ENCODE results near the gene MAN1B1. TPM values are rescaled to one million over a fixed set of nuclear protein-coding genes. Genes with fewer than 3 reads are reported as not detected.

Gene MAN1B1
- total RNA-seq, 2 experiments from 2014 or later, result 18.7 to 18.9 TPM

- intact Hi-C loops (cut with micrococcal nuclease), result no loop called here
- DNase-seq, result peak; percentile 37
- Mint-ChIP-seq H3K4me1 (ENCODE audit: low read depth) (peaks cover 27% of the 10 kb centered on the region), H3K27ac (no peak overlapping the region), H3K4me3 (no peak overlapping the region), H3K9me3 (no peaks in the 10 kb centered on the region), H3K27me3 (ENCODE audit: low read depth) (no peaks in the 10 kb centered on the region), H3K36me3 (ENCODE audit: low read depth) (no peaks in the 10 kb centered on the region)
- CTCF ChIA-PET, result interaction anchor here (0.7 to 1.1 kb wide), 3 partner anchors 34 to 111 kb away, joined by 3 to 5 read pairs (median 3); partner anchors contain the start of gene NPDC1
These were observed 3.3 kb upstream of the MAN1B1 start for GRCh38 chr9:137083394-137084004.

- intact Hi-C loops (cut with micrococcal nuclease), result no loop called here
- no peak overlapping the region for H3K4me3 Mint-ChIP-seq
- DNase-seq, result no peak
- no peaks in the 10 kb centered on the region for H3K27me3 Mint-ChIP-seq (ENCODE audit: low read depth)
- no peak overlapping the region for H3K27ac Mint-ChIP-seq
- CTCF ChIA-PET, result interaction anchor here (1.1 to 3.4 kb wide), 2 partner anchors 17 to 38 kb away, joined by 5 to 28 read pairs; partner anchors contain the start of gene NPDC1
- peaks cover 32% of the 10 kb centered on the region for H3K4me1 Mint-ChIP-seq (ENCODE audit: low read depth)
- no peaks in the 10 kb centered on the region for H3K9me3 Mint-ChIP-seq
- H3K36me3 Mint-ChIP-seq (ENCODE audit: low read depth), result peaks cover 4% of the 10 kb centered on the region
These were observed 2.3 kb upstream of the MAN1B1 start for GRCh38 chr9:137084526-137084925.

GRCh38 chr9:137085920-137086530, 760 bp upstream of the MAN1B1 start:
- DNase-seq, result peak; percentile 37
- CTCF ChIA-PET, result interaction anchor here (1.3 to 3.4 kb wide), 6 partner anchors 10 to 138 kb away, joined by 4 to 28 read pairs (median 6); partner anchors contain the start of gene NPDC1
- Mint-ChIP-seq H3K9me3 (no peaks in the 10 kb centered on the region), H3K36me3 (ENCODE audit: low read depth) (peaks cover 6% of the 10 kb centered on the region), H3K27ac (peak overlapping the region; percentile 89), H3K27me3 (ENCODE audit: low read depth) (no peaks in the 10 kb centered on the region), H3K4me3 (peak overlapping the region; percentile 89), H3K4me1 (ENCODE audit: low read depth) (peaks cover 36% of the 10 kb centered on the region)
- intact Hi-C loops (cut with micrococcal nuclease), result loop anchor here (1.0 to 5.0 kb wide), 8 partner anchors 16 to 684 kb away; partner anchors contain the start of genes FBXW5, SAPCD2, SNAPC4 and TMEM141

GRCh38 chr9:137087409-137087925, 682 bp downstream of the MAN1B1 start:
- Mint-ChIP-seq H3K27ac (peak overlapping the region; percentile 75), H3K36me3 (ENCODE audit: low read depth) (peaks cover 6% of the 10 kb centered on the region), H3K27me3 (ENCODE audit: low read depth) (no peaks in the 10 kb centered on the region), H3K4me3 (peak overlapping the region; percentile 83), H3K9me3 (no peaks in the 10 kb centered on the region), H3K4me1 (ENCODE audit: low read depth) (peaks cover 36% of the 10 kb centered on the region)
- intact Hi-C loops (cut with micrococcal nuclease), result loop anchor here (1.0 to 5.0 kb wide), 5 partner anchors 8 to 685 kb away; partner anchors contain the start of gene SNAPC4
- CTCF ChIA-PET, result interaction anchor here (1.1 to 3.4 kb wide), 8 partner anchors 8 to 58 kb away, joined by 4 to 28 read pairs (median 6); partner anchors contain the start of genes NPDC1 and UAP1L1
- DNase-seq, result peak; percentile 22

- Mint-ChIP-seq H3K4me3 (peak overlapping the region; percentile 83), H3K9me3 (no peaks in the 10 kb centered on the region), H3K27me3 (ENCODE audit: low read depth) (no peaks in the 10 kb centered on the region), H3K36me3 (ENCODE audit: low read depth) (peaks cover 6% of the 10 kb centered on the region), H3K4me1 (ENCODE audit: low read depth) (peaks cover 36% of the 10 kb centered on the region), H3K27ac (no peak overlapping the region)
- CTCF ChIA-PET, result interaction anchor here (1.1 to 1.9 kb wide), 4 partner anchors 11 to 58 kb away, joined by 4 to 7 read pairs (median 4); partner anchors contain the start of gene UAP1L1
- intact Hi-C loops (cut with micrococcal nuclease), result loop anchor here (5.0 kb wide), 2 partner anchors 39 to 686 kb away; partner anchors contain the start of gene SNAPC4
- DNase-seq, result no peak
These were observed 1.3 kb downstream of the MAN1B1 start for GRCh38 chr9:137088121-137088520.

GRCh38 chr9:137089232-137089947, 2.6 kb downstream of the MAN1B1 start:
- H3K4me3 Mint-ChIP-seq, result no peak overlapping the region
- H3K4me1 Mint-ChIP-seq (ENCODE audit: low read depth), result peaks cover 34% of the 10 kb centered on the region
- DNase-seq, result no peak
- no peak overlapping the region for H3K27ac Mint-ChIP-seq
- no peaks in the 10 kb centered on the region for H3K27me3 Mint-ChIP-seq (ENCODE audit: low read depth)
- no peaks in the 10 kb centered on the region for H3K9me3 Mint-ChIP-seq
- H3K36me3 Mint-ChIP-seq (ENCODE audit: low read depth), result peaks cover 6% of the 10 kb centered on the region
- intact Hi-C loops (cut with micrococcal nuclease), result loop anchor here (5.0 kb wide), 2 partner anchors 38 to 687 kb away; partner anchors contain the start of gene SNAPC4
- CTCF ChIA-PET, result interaction anchor here (1.3 to 1.9 kb wide), 4 partner anchors 21 to 60 kb away, joined by 3 to 7 read pairs (median 4); no protein-coding TSS in a partner anchor

- Mint-ChIP-seq H3K36me3 (ENCODE audit: low read depth) (peaks cover 7% of the 10 kb centered on the region), H3K27me3 (ENCODE audit: low read depth) (no peaks in the 10 kb centered on the region), H3K9me3 (no peaks in the 10 kb centered on the region), H3K4me3 (peak overlapping the region; percentile 66), H3K27ac (peak overlapping the region; percentile 88), H3K4me1 (ENCODE audit: low read depth) (peaks cover 19% of the 10 kb centered on the region)
- intact Hi-C loops (cut with micrococcal nuclease), result loop anchor here (1.0 to 2.0 kb wide), 4 partner anchors 9 to 305 kb away; partner anchors contain the start of genes DPP7 and TMEM141
- peak; percentile 95 for DNase-seq
- CTCF ChIA-PET, result interaction anchor here (0.6 to 1.9 kb wide), 16 partner anchors 9 to 309 kb away, joined by 3 to 8 read pairs (median 4); partner anchors contain the start of genes FUT7, MAN1B1 and UAP1L1
These were observed 9.1 kb downstream of the MAN1B1 start for GRCh38 chr9:137095664-137096517.

- Mint-ChIP-seq H3K4me1 (ENCODE audit: low read depth) (peaks cover 19% of the 10 kb centered on the region), H3K27ac (no peak overlapping the region), H3K9me3 (no peaks in the 10 kb centered on the region), H3K36me3 (ENCODE audit: low read depth) (peaks cover 7% of the 10 kb centered on the region), H3K4me3 (no peak overlapping the region), H3K27me3 (ENCODE audit: low read depth) (no peaks in the 10 kb centered on the region)
- CTCF ChIA-PET, result interaction anchor here (0.5 to 1.9 kb wide), 6 partner anchors 23 to 141 kb away, joined by 3 to 7 read pairs (median 5); no protein-coding TSS in a partner anchor
- intact Hi-C loops (cut with micrococcal nuclease), result loop anchor here (2.0 kb wide), 1 partner anchor 54 kb away; no protein-coding TSS in a partner anchor
- no peak for DNase-seq
These were observed 10.2 kb downstream of the MAN1B1 start for GRCh38 chr9:137096785-137097546.

- Mint-ChIP-seq H3K27ac (no peak overlapping the region), H3K27me3 (ENCODE audit: low read depth) (no peaks in the 10 kb centered on the region)
- CTCF ChIA-PET, result interaction anchor here (0.5 kb wide), 1 partner anchor 23 kb away, joined by 7 read pairs; no protein-coding TSS in a partner anchor
These were observed 11.1 kb downstream of the MAN1B1 start for GRCh38 chr9:137097761-137098462.

GRCh38 chr9:137099231-137099630, 12.4 kb downstream of the MAN1B1 start:
- Mint-ChIP-seq H3K36me3 (ENCODE audit: low read depth) (peaks cover 7% of the 10 kb centered on the region), H3K9me3 (no peaks in the 10 kb centered on the region), H3K4me3 (no peak overlapping the region), H3K4me1 (ENCODE audit: low read depth) (peaks cover 18% of the 10 kb centered on the region), H3K27ac (no peak overlapping the region), H3K27me3 (ENCODE audit: low read depth) (no peaks in the 10 kb centered on the region)
- intact Hi-C loops (cut with micrococcal nuclease), result no loop called here
- CTCF ChIA-PET, result no interaction called here
- no peak for DNase-seq

More at GRCh38 chr9:137097761-137098462, 11.1 kb downstream of the MAN1B1 start:
- peaks cover 7% of the 10 kb centered on the region for H3K36me3 Mint-ChIP-seq (ENCODE audit: low read depth)
- H3K4me3 Mint-ChIP-seq, result no peak overlapping the region
- intact Hi-C loops (cut with micrococcal nuclease), result loop anchor here (2.0 kb wide), 1 partner anchor 53 kb away; no protein-coding TSS in a partner anchor
- H3K4me1 Mint-ChIP-seq (ENCODE audit: low read depth), result peaks cover 19% of the 10 kb centered on the region
- no peaks in the 10 kb centered on the region for H3K9me3 Mint-ChIP-seq
- no peak for DNase-seq
